Activated CD4-positive, alpha-beta T cell treated with anti-CD3 and anti-CD28 coated beads for 1 hour (primary cell): ENCODE data around the gene ADAP1.

Experiments used
- DNase-seq: peaks from one replicate; pipeline ENCODE4 v3.0.0-alpha.2; 2020

The ADAP1 gene

DNA sequence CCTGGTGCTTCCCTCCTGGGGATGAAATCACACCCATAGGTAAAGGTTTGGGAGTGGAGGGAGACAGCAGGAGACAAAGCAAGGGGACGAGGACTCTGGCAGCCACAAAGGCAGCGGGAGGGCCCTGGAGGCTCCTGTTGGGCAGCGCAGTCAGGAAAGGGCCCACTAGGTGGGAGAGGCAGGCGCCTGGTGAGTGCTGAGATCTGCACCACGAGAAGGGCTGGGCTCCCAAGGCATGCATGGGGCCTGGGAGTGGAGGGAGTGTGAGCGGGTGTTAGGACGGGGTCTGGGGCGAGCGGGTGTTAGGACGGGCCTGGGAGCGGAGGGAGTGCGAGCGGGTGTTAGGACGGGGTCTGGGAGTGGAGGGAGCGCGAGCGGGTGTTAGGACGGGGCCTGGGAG, 65.1 kb downstream of the ADAP1 start:
- no peak for DNase-seq

DNA sequence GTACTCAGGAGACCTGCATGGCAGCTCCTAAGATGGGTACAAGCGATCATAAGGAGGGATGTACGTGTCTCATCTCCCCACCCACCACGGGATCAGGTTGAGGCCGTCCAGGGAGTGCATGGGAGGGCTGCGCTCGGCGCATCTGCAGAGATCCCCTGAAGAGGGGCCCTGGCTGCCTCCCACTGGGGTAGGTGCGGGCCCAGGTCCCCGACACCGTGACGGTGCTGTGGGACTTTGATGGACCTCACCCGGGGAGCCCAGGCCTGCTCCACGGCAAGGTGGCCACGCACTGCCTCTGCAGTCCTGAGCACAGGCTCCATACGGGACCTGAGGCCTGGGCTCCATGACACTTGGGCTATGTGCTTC, 65.5 kb downstream of the ADAP1 start:
- DNase-seq: no peak

DNA sequence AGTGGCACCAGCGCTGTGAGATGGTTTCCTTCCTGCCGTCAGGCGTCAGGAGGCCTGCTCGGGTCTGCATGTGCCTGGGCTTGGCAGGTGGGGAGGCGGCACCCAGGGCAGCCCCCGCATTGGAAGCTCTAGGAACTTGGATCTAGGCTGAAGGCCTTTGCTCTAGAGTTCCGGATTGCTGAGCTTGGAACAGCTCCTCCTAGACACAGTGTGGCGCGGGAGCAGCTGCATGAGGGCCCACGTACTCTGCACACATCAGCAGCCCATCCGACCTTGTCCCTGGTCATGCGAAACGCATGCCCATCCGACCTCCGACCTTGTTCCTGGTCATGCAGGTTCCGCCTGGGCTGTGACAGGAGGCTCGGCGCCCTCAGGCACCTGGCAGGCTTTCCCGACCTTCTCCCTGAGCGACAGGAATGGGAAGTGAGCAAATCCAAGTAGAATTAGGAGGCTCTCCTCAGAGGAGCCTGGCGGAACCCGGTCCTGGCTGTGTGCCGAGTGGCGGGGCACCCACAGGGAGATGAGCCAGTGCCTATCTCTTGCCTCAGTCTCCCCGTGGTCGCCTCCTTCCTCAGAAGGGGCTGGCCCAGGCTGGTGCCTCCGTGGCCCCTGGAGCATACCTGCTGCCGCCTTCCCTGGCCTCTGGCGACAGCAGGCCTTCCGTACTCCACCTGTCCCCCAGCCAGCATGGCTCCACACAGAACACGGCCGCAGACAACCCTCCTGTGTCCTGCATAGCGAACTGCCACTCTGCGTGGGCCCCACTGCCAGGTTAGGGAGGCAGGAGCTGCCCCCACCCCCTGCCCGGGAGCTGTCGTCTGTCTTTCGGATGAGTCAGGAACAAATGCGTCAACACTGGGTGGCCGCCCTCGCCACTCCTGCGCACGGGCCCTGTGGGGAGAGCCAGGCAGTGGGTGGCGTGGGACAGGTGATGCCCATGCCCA, 66.1 kb downstream of the ADAP1 start:
- no peak for DNase-seq

DNA sequence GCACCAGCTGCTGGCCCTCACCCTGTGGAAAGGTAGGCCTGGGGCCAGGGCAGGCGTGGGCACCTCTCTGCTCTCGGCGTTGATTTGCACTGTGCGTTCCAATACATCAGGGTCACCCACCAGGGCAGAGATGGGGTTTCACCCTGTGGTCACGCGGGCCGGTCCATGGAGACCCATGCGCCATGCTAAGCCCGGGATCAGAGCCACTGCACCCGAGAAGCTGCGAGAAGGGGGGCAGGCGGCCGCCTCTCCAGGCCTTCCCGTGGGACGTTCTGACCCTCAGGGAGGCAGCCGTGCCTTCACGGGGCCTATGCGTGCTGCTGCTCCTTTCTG, 67.0 kb downstream of the ADAP1 start:
- no peak for DNase-seq

DNA sequence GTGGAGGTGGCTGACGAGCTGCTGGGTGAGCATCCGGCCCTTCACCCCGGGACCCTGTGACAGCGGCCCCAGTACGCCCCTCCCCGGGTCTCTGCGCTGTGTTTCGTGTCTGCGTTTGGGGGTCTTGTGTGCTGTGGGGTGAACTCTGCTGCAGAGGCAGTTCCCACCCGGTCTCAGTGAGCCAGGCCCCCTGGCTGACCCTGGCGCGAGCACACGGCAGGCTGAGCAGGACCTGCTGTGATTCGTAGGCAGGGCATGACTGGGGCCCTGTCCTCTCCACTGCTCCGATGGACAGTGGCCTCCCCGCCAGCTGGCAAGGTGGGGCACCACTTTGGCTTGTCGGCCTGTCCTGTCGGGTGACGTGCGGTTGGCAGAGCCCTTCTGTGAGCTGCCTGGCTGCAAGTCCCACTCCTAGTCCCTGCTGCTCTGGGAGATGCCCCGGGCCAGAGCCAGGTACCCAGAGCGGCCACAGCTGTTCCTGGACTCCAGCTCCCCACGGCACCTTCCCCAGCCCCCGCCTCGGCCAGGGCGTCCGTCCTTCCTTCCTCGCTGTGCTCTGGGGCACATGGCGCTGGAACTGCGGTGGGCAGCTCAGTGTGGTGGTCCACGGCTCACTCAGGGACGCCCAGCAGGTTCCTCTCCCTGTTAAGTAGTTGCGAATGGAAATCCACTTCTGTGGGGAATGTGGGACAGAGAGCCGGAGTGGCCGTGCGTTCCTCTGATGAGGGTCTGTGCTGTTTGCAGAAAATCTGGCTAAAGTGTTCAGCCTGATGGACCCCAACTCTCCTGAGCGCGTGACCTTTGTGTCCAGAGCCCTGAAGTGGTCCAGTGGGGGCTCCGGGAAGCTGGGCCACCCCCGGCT, 67.6 kb downstream of the ADAP1 start:
- no peak for DNase-seq

DNA sequence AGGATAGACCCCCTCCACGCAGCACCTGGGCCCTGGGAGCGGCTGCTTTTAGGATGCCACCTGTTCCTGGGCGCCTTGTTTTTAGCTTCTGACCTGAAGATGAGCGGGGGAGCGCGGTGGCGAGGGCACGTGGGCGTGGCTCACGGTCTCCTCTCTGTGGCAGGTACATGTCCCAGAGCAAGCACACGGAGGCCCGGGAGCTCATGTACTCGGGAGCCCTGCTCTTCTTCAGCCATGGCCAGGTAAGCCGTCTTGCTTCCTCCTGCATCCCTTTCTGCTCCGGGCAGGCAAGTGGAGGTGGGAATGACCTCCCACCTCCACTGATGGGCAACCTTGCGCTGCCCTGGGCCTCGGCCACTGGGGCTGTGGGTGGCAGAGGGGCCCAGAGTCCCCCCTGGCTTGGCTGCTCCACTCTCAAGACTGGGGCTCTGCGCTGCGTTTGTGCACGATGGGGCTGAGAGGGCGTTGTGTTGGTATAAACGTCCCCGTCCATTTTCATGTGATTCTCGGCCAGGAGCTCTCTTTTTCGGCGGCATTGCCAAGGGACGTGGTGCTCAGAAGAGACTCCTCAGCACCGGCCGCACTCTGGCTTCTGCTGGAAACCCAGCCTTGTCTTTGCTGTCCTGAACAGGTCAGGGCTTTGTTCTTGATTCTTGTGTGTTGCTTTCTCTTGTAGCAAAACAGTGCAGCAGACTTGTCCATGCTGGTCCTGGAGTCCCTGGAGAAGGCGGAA, 68.4 kb downstream of the ADAP1 start:
- DNase-seq: no peak

DNA sequence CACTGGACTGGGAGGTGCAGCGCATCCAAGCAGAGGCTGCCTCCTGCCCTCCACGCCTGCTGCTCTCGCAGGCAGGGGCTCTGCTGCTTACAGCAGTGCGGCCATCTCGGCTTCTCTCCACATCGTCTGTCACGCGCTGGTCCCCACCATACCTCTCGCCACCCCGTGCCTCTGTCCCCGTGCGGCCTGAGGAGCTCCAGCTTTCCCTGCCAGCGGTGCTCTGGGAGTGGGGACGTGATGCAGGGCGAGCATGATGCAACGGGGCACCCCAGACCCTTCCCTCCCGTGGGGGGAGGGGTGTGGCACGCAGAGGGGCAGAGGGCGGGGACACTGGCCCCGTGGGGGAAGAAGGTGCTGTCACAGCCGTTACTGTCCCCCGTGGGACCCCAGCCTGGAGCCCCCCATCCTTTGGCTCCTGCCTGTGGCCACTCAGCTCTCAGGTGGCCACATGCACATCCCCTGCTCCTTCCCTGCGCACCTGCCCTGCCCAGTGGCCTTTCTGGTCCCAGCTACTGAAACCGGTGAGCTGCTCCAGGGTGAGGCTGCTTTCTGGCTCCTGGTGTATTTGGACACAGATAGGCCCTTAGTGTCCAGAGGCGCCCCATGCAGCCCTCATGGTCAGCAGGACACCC, 69.1 kb downstream of the ADAP1 start:
- DNase-seq: no peak

DNA sequence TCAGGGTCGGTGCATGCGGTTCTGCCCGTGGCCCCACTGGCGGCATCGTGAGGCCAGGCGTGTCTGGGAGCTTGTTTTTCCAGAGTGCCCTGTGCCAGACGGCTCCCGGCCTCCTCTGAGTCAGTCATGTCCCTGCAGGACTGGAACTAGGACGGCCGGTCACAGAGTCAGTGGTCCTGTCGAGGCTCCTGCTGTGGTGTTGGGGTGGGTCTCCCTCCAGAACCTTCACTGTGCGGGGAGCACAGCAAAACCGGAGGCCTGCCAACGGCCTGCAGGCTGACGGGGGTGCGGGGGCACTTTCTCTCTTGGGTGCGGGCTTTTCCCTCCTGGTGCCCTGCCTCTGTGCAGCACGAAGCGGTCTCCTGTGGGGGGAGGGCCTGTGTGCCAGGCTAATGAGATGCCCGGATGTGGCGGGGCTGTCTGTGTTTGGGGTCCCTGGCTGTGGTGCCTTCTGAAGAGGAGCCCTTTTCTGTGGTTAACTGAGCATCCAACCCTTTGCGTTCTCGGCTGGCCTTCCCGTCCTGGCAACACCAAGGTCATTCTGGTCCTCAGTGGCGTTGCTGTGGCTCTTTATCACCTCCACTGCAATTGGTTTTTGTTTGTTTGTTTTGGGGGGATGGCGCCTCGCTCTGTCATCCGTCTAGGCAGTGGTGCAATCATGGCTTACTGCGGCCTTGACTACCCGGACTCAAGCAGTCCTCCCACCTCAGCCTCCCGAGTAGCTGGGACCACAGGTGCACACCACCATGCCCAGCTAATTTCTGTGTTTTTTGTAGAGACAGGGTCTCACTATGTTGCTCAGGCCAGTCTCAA, 70.1 kb downstream of the ADAP1 start:
- DNase-seq: no peak

DNA sequence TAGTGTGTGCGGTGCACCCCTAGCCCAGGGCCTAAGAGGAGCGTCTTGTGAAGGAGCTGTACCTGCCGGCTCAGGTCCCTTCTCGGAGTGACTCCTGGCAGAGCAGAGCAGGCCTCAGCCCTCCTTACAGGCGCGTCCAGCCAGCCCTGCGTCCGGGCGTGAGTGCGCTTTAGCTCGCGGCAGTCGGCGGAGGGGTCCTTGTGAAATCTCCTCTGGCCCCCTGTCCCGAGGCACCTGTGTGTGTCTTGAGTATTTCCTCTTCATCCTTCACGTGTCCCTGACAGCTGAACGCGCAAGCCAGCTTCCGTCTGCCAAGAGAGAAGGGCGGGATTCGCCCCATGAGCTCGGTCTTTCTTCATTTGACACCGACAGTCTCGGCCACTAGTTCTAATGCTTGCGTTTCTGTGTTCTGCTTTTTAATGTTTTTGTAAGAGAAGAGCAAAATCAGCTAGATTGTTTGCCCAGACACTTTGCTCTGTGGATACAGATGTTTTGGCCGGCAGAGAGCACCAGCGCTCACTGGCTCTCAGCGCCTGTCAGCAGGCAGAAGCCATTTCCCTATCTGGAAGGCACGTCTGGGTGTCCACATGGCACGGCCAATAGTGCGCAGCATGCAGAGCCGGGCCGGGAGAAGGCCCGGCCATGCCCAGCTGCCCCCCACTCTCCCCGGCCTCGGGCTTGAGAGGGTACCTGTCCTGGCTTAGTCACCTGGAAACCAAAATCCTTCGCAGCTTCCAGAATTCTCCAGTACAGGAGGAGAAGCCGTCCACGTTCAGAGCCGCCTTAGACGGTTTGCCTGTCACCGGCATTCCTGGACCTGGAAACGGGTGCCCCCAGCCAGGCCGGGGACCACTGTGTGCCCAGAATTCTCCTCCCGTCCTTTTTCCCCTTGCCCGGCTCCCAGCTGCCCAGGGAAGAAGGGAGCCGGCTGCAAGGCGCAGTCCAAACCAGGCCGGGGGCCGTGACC, 71.1 kb downstream of the ADAP1 start:
- no peak for DNase-seq

DNA sequence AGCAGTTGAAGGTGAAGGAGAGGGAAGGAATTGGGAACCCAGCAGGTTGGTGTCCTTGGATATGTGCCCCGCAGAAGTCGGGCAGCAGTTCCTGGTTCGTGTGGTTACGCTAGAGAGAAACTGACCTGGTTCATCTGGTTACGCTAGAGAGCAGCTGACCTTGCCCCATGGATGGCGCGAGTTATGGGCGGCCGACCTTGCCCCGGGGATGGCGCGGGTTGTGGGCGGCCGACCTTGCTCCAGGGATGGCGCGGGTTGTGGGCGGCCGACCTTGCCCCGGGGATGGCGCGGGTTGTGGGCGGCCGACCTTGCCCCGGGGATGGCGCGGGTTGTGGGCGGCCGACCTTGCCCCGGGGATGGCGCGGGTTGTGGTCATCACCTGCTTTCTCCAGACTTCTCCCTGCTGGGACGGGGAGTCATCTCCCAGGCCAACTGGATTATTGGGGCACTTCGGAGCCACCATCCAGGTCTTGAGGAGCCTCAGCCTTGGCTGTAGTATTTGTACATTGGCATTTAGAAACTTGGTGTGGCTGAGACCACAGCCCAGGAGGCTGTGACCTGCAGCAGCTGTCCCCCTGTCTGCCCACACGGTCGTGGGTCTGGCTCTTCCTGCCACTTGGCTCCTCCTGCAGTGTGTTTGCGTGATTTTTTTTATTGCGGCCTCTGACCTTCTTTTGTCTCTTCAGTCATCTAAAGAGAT, 72.0 kb downstream of the ADAP1 start:
- no peak for DNase-seq

DNA sequence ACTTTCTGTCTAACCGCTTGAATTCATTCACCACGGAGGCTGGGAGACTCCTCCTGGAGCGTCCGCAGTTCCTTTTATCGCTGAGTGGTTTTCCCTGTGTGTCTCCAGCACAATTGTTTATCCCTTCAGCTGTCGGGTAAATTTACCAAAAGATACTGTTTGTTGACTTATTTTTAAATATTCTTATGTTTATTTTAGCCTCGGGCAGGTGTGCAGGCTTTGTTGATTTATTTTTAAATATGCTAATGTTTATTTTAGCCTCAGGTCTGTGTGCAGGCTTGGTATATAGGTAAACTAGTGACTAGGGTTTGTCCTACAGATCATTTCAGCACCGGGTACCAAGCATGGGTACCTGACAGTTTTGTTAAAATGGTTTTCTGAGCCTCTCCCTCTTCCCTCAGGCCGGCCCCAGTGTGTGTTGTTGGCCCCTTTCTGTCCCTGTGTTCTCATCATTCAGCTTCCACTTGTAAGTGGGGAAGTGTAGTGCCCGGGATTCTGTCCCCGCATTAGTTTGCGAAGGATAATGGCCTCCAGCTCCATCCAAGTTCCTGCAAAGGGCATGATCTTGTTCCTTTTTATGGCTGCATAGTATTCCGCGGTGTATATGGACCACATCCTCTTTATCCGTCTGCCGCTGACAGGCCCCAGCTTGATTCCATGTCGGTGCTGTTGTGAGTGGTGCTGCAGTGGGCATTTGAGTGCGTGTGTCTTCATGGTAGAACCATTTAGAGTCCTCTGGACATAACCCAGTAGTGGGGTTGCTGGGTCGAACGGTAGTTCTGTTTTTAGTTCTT, 72.8 kb downstream of the ADAP1 start:
- DNase-seq: no peak

DNA sequence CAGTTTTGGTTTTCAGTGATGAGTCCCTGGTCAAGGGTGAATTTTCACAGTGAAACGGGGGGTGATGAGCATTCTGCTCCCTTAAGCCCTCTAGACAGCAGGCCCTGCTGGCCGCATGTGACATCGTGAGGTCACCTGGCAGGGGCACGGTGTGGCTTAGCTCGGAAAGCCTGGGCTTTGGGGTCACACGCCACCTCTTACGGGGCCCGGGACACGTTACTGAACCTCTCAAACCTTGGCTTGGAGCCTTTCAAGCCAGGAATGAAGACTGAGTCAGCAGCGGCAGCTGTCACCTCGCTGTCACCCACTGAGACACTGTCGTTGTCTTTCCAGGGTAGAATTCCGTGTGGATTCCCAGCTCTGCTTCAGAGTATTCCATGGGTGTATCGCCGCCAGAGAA, 74.0 kb downstream of the ADAP1 start:
- no peak for DNase-seq

DNA sequence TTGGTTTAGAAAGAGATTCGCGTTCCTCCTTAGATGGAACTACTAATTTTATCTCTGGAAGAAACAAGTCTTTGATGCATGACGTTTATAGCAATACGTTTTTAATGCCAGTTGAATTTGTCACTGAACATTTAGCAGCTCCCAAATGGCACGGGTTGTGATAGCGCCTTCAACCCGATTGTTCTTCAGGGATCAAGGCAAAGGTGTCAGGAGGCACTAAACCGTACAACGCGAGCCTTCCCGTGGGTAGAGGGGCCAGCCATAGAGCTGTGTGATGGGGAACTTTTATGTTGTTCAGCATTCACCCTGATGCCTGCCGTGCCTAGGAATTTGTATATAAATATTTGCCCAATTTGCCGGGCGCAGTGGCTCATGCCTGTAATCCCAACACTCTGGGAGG, 74.8 kb downstream of the ADAP1 start:
- no peak for DNase-seq

DNA sequence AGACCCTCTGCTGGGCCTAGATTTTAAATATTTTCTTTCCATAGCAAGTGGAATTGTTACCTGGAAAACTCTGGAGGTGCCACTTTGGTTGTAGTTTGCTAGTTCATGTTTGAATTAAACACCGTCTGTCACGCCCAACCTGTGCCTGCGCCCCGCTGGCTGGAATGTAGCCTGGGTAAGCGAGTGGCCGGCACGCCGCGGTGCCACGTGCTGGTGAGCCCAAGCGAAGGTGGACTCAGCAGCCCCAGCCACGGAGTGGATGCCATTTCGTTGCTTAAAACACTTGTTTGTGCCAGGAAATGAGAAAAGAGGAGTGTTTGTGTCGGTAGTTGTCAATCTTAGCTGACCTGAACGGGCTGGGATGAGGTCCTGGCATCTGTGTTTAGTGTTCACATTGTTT, 75.4 kb downstream of the ADAP1 start:
- no peak for DNase-seq

DNA sequence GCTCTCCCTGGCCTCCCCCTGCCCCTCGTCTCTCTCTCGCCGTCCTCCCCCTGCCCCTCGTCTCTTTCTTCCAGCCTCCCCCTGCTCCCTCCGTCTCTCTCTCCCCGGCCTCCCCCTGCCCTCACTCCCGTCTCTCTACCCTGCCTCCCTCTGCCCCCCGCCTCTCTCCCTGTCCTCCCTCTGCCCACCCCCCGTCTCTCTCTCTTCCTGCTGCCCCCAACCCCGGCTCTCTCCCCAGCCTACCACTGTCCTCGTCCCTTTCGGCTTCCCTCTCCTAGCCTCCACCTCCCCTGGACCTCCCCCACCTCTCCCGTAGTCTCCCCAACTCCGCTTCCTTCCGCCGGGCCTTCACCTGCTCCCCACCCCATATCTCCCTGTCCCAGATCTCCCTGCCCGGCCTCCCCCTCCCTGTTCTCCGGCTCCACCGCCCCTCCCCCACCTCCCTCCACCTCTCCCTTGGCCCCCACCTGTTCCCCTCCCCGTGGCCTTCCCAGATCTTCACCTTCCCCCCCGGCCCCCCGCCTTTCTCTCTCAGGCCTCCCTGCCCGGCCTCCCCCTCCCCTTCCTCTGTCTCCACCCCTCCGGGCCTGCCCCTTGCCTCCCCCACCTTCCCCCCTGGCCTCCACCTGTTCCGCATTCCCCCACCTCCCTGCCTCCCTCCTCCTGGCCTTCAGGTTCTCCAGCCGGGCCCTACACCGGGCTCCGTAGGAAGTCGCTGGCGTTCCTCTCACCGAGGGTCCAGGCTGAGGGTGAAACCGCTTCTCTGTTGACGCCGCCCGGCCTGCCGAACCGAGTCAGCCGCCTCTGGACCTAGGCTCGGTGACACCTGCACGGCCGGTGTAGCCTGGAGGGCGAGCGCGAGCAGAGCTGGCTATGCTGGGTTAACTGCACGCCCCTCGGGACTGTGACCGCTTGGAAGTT, 76.9 kb downstream of the ADAP1 start:
- DNase-seq: no peak

DNA sequence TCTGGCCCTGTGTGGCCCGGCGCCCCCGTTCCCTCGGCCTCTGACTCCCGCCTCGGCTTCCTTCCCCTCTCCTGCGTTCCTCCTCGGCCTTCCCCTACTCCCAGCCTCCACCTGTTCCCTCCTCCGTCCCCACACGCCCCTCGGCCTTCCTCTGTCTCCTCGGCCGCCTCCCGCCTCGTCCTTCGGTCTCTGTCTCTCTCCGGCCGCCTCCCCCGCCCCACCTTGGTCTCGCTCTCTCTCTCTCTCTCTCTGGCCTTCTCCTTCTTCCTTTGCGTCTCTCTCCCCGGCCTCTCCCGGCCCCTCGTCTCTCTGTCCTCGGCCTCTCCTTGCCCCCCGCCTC, 77.5 kb downstream of the ADAP1 start:
- no peak for DNase-seq

DNA sequence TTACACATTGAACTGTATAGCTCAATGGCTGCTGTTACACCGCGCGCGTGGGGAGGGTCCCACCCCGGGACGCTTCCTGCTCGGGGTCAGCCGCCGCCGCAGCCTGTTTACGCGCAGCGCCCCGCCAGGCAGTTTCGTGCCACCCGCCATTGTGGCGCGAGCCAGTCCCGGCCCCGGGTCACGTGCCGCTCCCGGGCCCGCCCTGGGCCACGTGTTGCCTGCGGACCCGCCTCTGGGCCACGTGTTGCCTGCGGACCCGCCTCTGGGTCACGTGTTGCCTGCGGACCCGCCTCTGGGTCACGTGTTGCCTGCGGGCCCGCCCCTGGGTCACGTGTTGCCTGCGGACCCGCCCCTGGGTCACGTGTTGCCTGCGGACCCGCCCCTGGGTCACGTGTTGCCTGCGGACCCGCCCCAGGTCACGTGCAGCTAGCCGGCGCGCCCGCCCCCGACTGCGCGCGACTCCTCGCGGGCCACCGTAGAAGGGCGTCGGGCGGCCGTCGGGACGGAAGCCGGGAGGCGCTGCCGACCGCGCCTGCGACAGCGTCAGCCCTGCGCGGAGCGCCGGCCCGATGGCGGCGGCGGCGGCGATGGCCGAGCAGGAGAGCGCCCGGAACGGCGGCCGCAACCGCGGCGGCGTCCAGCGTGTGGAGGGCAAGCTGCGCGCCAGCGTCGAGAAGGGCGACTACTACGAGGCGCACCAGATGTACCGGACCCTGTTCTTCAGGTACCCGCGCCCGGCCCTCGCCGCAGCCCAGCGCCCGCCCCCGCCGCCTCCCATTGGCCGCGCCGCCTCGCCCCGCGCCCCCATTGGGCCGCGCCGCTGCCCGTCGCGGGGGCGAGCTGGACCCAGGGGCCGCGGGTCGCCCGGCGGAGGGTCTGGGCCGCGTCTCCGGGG, 78.2 kb downstream of the ADAP1 start, which contains the start of gene GET4:
Gene GET4 (plus strand): TSS at position 478 of the 895 bp plus-strand sequence. CDS start 92 bp downstream, at position 570.
- peak; percentile 98 for DNase-seq
